ENCODE results near the gene RAB37.

RAB37 gene

GRCh38 chr17:74736513-74737298 lies at the start of gene RAB37:
Gene RAB37, plus strand, starts transcription at chr17:74737256. Its CDS starts 17 bp downstream, at chr17:74737273.
- no peak within 1 kb of the TSS for H3K27ac ChIP-seq
- no peak for TF ChIP-seq ZFX (IDR thresholded peaks at IDR 0.05)
- peak; percentile 55 for TF ChIP-seq CTCF (conservative IDR thresholded peaks at IDR 0.05)

GRCh38 chr17:74687886-74688285 lies 49.2 kb upstream of the RAB37 start:
- TF ChIP-seq ZFX (IDR thresholded peaks at IDR 0.05): no peak
- no peak for TF ChIP-seq CTCF (conservative IDR thresholded peaks at IDR 0.05)
- H3K27ac ChIP-seq: no peak overlapping the region

GRCh38 chr17:74690409-74690825 lies 46.6 kb upstream of the RAB37 start:
- TF ChIP-seq ZFX (IDR thresholded peaks at IDR 0.05): no peak
- no peak for TF ChIP-seq CTCF (conservative IDR thresholded peaks at IDR 0.05)
- no peak overlapping the region for H3K27ac ChIP-seq

- no peak overlapping the region for H3K27ac ChIP-seq
- TF ChIP-seq CTCF (conservative IDR thresholded peaks at IDR 0.05) (no peak), ZFX (IDR thresholded peaks at IDR 0.05) (no peak)
These were observed 45.9 kb upstream of the RAB37 start for GRCh38 chr17:74691151-74691550.

GRCh38 chr17:74694081-74694480 lies 43.0 kb upstream of the RAB37 start:
- TF ChIP-seq CTCF (conservative IDR thresholded peaks at IDR 0.05): no peak
- no peak for TF ChIP-seq ZFX (IDR thresholded peaks at IDR 0.05)
- no peak overlapping the region for H3K27ac ChIP-seq

GRCh38 chr17:74695629-74696028 lies 41.4 kb upstream of the RAB37 start:
- no peak overlapping the region for H3K27ac ChIP-seq
- TF ChIP-seq ZFX (IDR thresholded peaks at IDR 0.05): no peak
- TF ChIP-seq CTCF (conservative IDR thresholded peaks at IDR 0.05): no peak

GRCh38 chr17:74697515-74697914 lies 39.5 kb upstream of the RAB37 start:
- no peak for TF ChIP-seq CTCF (conservative IDR thresholded peaks at IDR 0.05)
- no peak for TF ChIP-seq ZFX (IDR thresholded peaks at IDR 0.05)
- no peak overlapping the region for H3K27ac ChIP-seq

All from C4-2B (cell line).